CD4-positive, alpha-beta T cell treated with Interleukin-17A for 4 hours (primary cell): ENCODE measurements around the gene PRDM16.

Experiments used
- DNase-seq: peaks from one replicate; pipeline ENCODE4 v3.0.0-alpha.2; 2020; ENCODE audit warnings: mixed read lengths

PRDM16 gene

DNA sequence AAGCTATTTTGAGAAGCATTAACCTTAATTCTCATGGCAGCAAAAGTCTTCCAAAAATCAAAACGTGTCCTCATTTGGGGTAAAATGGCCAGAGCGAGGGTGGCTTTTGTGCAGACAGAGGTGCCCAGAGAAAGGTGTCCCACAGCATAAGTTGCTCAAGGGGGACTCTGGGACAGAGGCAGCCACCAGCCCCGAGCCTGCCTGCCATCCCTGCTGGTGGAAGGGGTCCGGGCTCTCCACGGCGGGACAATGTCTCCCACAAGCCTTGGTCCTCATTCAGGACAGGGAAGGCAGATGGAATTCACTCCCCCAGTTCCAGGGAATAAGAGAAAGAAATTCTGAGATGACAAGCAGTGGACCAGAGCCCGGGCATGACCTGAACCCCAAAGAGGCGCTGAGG lies 372.9 kb downstream of the PRDM16 start:
- DNase-seq, result no peak

DNA sequence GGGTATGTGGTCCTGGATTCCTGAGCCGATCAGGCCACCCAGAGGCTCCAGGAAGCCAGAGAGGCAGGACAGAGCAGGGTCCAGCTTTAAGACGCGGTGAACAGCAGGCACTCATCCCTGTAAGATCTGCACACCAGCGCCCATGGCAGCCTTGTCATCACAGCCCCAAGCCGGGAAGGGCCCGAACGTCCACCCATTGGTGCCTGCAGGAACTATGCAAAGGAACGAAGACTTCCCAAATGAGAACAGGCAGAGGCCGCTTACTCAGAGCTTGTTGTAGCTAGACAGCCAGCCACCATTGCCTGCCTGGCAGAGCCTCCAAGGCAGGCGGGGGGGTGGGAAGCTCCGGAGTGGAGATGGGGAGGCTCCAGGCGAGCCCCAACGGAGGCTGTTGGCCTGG lies 373.3 kb downstream of the PRDM16 start:
- no peak for DNase-seq

DNA sequence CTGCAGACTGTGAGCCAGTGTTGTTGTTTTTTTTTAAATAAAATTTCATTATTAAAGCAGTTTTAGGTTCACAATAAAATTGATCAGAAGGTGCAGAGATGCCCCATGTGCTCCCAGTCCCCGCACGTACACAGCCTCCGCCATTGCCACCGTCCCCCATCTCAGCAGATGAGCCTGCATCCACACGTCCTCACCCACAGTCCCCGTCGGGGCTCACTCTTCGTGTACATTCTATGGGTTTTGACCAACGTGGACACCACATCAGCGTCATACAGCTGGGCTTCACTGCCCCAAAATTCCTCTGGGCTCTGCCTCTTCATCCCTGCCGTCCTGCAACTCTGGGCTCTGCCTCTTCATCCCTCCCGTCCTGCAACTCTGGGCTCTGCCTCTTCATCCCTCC lies 373.9 kb downstream of the PRDM16 start:
- DNase-seq, result no peak

DNA sequence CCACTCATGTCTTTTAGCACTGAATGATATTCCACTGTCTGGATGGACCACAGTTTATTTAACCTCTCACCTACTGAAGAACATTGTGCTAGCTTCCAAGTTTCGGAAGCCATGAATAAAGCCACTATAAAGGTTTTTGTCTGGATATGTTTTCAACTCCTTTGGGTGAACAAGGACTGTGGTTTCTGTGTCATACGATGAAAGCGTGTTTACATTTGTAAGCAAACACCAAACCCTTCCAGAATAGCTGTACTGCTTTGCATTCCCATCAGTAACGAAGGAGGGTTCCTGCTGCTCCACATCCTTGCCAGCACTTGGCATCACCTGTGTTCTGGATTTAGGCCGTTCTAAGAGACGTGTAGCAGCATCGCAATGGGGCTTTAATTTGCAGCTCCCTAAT lies 374.8 kb downstream of the PRDM16 start:
- DNase-seq, result no peak

GRCh38 chr1:3444298-3444697 lies 375.3 kb downstream of the PRDM16 start:
- DNase-seq, result no peak

DNA sequence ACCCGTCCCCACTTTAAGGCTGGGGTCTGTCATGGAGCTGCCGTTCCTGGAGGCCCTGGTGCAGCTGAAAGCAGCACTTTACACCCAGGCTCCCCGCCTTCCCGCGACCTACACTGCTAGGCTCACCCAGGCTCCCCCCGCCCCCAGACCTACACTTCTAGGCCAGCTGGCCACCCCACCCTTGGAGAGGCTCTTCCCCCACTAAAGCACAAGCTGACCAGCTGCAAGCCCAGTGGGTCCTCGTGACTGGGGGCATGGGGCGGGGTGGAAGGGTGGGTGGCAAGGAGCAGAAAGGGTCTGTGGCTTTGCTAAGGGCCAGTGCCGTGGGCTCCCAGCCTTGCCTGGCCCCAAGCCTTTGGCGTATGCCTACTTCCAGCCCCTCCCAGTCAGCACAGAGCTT lies 375.7 kb downstream of the PRDM16 start:
- no peak for DNase-seq

DNA sequence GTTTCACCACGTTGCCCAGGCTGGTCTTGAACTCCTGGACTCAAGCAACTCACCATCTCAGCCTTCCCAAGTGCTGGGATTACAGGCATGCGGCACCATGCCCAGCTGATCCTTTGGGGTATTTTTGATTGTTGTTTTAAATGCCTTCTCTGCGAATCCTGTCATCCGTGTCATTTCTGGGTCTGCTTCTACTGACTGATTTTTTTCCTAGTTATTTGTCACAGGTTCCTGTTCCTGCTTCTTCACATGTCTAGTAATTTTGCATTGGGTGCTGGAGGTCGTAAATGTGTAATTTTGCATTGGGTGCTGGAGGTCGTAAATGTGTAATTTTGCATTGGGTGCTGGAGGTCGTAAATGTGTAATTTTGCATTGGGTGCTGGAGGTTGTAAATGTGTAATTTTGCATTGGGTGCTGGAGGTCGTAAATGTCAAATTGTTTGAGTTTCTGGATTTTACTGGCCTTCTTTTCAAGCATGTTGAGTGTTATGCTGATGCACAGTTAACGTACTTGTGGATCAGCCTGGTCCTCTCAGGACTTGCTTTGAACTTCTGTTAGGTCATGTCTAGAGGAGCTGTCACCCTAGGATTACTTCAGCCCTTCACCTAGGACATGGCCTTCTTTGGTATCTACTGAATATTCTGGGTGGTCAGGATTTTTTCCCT lies 381.3 kb downstream of the PRDM16 start:
- DNase-seq, result no peak

- no peak for DNase-seq
These were observed 382.0 kb downstream of the PRDM16 start for GRCh38 chr1:3450983-3451382.

DNA sequence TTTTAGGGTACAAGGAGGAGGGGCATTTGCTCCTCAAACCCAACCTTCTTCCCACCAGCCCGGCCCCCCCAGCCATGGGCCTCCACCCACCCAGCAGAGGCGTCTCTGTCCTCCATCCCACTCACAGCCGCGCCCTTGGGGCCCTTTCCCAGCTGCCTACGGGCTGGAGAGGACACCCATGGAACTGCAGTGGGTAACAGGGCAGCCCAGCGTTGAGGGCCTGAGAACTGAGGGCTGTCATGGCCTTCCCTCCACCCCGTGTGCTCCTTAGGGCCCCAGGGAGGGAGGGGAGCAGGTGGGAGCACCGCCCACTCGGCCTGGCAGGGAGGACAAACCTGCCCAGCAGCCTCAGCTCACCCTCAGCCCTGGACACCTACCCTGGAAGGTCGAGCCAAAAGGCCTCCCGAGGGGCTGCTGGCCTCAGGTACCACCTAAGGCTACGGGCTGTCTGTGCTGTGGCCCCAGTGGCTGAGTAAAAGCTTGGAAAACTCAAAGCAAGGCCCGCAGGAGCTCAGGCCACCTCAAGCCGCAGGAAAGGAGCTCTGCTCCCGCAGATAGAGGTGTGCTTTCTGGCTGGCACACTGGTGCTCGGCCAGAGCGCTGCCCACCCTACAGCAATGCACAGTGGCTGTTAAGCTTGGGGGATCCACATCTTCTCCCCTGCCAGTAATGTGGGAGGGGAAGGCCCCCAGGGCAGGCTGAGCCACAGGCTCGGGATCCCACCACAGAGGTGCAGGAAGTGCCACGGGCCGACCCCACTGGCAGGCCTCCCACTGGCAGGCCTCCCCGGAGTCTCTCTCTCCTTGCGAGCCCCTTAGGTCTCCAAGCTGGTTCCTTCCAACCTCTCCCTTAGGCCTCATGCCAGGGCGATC lies 383.2 kb downstream of the PRDM16 start:
- no peak for DNase-seq

DNA sequence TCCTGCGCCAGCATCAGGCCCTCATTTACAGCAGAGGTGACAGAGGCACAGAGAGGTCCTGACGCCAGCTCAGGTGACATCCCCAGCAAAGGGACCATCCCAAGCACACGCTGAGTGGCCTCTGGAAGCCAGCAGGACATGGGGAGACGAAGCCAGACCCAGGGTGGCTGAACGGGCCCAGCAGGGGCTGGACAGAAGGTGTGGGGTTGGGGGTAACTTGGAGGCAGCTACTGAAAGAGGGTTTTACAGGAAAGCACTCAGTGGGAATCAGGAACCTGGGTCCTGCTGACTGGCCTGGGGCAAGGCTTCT lies 383.8 kb downstream of the PRDM16 start:
- DNase-seq, result no peak

DNA sequence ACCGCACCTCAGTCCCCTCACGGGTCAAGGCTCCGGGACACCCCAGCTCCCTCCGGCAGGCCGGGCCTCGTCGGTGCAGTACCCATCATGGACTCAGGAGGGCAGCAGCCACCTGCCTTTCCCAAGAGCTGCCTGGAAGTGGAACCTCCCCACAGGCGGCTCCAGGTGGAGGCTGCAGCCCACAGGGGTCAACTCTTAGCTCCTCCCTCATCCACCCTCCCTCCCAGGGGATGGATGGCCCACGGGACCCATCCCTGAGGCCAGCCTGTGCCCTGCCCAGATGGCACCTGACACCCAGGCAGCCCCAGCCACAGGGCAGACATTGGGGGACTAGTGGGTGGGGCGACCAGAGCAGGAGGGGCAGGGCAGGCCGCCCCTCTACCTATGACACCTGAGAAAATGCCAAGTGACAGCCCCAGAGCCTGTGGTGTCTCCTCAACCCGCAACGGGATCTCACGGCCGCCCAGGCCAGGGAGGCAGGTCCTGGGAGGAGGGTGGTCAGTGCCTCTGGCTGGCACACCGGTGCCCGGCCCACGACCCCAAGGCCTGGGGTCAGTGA lies 384.3 kb downstream of the PRDM16 start:
- DNase-seq, result peak; percentile 79

GRCh38 chr1:3453891-3454810 lies 385.1 kb downstream of the PRDM16 start, which contains the start of gene ARHGEF16:
Gene ARHGEF16 (plus strand): TSS chr1:3454665. CDS start chr1:3463085, 8,420 bp downstream.
- peak; percentile 60 for DNase-seq

- peak; percentile 49 for DNase-seq
These were observed 386.0 kb downstream of the PRDM16 start for GRCh38 chr1:3454811-3455618.

GRCh38 chr1:3455670-3456448 lies 386.9 kb downstream of the PRDM16 start:
- no peak for DNase-seq

GRCh38 chr1:3456449-3456963 lies 387.5 kb downstream of the PRDM16 start:
- DNase-seq, result no peak

GRCh38 chr1:3456964-3457909 lies 388.2 kb downstream of the PRDM16 start:
- DNase-seq, result no peak

GRCh38 chr1:3457910-3458883 lies 389.2 kb downstream of the PRDM16 start:
- no peak for DNase-seq
